GM12864 (cell line): ENCODE measurements around the gene DNAJC15.

Source experiments
- DNase-seq: peaks from one replicate; pipeline ENCODE4 v3.0.0-alpha.2; 2011; ENCODE audit warnings: low read depth
- H3K4me3 ChIP-seq: 2 replicates; pipeline ENCODE4 v1.5.1; 2011; ENCODE audit warnings: mild to moderate bottlenecking, low read depth, low read length, control low read depth
- CTCF ChIP-seq: IDR thresholded peaks from 2 replicates; pipeline ENCODE4 v1.5.1; 2011; ENCODE audit warnings: low read depth, mild to moderate bottlenecking, moderate library complexity, low read length, control low read depth, inconsistent platforms; ENCODE audit errors: missing control alignments

The DNAJC15 gene

DNA sequence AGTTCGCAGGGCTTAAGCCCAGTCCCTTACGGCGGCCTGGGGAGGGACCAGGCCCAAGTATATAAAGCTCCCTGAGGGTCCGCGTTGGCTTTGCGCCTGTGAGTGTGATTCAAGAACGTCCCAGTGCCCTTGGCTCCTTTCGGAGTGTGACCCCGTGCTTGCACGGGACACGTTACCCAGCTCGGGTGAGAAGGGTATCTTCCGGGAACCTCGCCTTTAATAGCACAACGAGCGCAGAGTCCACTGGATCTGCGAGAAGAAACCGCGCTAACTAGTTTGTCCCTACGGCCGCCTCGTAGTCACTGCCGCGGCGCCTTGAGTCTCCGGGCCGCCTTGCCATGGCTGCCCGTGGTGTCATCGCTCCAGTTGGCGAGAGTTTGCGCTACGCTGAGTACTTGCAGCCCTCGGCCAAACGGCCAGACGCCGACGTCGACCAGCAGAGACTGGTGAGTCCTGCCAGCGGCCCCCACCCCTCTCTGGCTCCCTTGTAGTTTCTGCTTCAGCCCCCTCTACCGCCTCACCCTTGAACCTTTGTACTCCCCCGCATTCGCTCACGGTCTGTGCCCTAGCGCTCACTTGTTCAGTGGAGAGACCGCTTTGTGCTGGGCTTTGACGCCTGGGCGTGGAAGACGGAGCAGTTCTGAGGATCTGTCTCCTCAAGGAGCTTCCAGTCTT is at the start of gene DNAJC15:
Gene DNAJC15, plus strand, starts transcription at position 298 of the 675 bp plus-strand sequence. Its CDS starts 41 bp downstream, at position 339.
- peak within 1 kb of the TSS; percentile 63 for H3K4me3 ChIP-seq
- TF ChIP-seq CTCF = no peak
- DNase-seq = peak; percentile 56

- no peak overlapping the region for H3K4me3 ChIP-seq
- no peak for DNase-seq
- no peak for TF ChIP-seq CTCF
These were observed 47.3 kb upstream of the DNAJC15 start for GRCh38 chr13:42976066-42976465.

DNA sequence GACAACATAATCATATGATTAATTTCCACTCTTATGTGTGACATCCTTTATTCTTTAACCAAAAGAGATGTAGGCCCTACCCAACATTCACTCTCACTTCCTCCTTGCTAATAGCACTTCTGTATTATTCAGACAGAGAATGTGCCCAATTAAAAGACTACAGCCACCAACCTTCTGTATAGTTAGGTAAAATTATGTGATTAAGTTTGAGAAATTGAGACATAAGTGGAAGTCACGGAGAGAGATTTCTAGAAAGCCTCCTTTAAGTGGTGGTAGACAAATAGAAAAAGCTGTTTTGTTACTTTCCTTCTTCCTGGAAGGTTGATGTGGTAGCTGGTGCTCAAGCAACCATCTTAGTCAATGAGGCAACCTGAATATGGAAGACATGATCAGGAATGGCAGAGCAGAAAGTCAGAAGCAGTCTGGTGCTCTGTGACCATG is 46.1 kb upstream of the DNAJC15 start:
- DNase-seq = no peak
- H3K4me3 ChIP-seq = no peak overlapping the region
- TF ChIP-seq CTCF = no peak

- no peak for DNase-seq
- no peak overlapping the region for H3K4me3 ChIP-seq
- TF ChIP-seq CTCF = no peak
These were observed 42.1 kb upstream of the DNAJC15 start for GRCh38 chr13:42981317-42981716.

- DNase-seq = no peak
- H3K4me3 ChIP-seq = no peak overlapping the region
- no peak for TF ChIP-seq CTCF
These were observed 41.5 kb upstream of the DNAJC15 start for GRCh38 chr13:42981853-42982252.

DNA sequence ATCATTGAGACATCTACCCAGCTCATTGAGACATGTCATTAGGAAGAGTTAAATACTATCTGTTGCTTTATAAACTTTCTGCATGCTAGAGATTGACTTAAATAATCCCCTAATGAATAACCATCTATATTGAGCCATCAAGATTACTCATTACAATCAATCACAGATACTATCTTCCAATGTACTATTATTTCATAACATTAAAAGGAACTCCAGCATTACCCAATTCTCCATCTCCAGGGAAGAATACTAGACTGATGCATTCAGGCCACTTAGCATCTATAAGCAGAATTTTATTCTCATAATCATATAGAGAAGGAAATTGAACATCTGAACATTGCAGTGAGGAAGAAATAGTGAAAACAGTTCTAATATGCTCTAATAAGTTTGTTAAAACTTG is 39.4 kb upstream of the DNAJC15 start:
- no peak overlapping the region for H3K4me3 ChIP-seq
- DNase-seq = no peak
- no peak for TF ChIP-seq CTCF

DNA sequence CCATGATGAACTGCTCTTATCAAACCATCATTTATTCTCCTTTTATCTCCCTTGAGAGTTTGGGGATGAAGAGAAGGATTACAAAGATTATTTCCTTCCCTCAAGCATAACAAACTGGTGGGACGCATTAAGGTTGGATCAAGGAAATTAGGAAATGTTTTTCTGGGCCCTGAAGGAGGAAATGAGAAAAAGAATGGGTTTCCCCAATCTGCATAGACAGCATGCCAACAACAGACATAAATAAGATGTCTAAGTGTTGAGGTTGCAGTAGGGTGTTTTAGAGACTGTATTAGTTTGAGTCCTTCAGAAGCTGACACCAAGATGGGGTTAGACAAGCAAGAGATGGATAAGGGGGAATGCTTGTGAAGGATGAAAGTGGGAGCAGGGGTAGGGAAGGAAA is 38.7 kb upstream of the DNAJC15 start:
- H3K4me3 ChIP-seq = no peak overlapping the region
- no peak for TF ChIP-seq CTCF
- no peak for DNase-seq
